Measurements from ENCODE around the gene DESI1.
"Not testable (repeated sequence)": the region's sequence is repeated elsewhere in the genome, so short reads cannot be mapped to it uniquely, and the experiment has no call there.

DESI1 gene

DNA sequence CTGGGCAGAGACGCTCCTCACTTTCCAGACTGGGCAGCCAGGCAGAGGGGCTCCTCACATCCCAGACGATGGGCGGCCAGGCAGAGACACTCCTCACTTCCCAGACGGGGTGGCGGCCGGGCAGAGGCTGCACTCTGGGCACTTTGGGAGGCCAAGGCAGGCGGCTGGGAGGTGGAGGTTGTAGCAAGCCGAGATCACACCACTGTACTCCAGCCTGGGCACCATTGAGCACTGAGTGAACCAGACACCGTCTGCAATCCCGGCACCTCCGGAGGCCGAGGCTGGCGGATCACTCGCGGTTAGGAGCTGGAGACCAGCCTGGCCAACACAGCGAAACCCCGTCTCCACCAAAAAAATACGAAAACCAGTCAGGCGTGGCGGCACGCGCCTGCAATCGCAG is 10.8 kb upstream of the DESI1 start:
- FAIRE-seq: not testable (repeated sequence)

DNA sequence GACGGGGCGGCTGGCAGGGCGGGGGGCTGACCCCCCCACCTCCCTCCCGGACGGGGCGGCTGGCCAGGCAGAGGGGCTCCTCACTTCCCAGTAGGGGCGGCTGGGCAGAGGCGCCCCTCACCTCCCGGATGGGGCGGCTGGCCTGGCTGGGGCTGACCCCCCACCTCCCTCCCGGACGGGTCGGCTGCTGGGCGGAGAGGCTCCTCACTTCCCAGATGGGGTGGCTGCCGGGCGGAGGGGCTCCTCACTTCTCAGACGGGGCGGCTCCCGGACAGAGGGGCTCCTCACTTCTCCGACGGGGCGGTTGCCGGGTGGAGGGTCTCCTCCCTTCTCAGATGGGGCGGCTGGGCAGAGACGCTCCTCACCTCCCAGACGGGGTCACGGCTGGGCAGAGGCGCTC is 10.3 kb upstream of the DESI1 start:
- FAIRE-seq: not testable (repeated sequence)

DNA sequence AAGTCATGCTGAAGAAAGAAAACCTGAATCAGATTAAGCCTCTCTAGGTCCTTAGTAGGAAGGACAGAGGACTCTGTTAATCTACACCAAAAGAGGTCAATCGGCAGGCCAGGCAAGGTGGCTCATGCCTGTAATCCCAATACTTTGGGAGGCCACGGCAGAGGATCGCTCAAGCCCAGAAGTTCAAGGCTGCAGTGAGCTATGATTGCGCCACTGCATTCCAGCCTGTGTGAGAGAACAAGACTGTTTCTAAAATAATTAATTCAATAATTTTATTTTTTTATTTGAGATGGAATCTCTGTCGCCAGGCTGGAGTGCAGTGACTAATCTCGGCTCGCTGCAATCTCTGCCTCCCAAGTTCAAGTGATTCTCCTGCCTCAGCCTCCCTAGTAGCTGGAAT is 4.7 kb upstream of the DESI1 start:
- FAIRE-seq: no peak

DNA sequence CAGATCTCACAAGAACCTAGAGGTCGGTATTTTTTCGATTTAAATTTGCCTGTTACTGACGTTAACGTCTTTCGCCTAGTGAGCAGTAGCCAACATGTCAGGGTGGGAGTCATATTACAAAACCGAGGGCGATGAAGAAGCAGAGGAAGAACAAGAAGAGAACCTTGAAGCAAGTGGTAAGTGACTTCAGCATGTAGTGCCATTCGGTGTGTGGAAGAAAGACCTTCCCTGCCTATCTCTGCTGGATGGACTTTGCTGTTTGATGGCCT is 1.0 kb upstream of the DESI1 start:
- FAIRE-seq: no peak

DNA sequence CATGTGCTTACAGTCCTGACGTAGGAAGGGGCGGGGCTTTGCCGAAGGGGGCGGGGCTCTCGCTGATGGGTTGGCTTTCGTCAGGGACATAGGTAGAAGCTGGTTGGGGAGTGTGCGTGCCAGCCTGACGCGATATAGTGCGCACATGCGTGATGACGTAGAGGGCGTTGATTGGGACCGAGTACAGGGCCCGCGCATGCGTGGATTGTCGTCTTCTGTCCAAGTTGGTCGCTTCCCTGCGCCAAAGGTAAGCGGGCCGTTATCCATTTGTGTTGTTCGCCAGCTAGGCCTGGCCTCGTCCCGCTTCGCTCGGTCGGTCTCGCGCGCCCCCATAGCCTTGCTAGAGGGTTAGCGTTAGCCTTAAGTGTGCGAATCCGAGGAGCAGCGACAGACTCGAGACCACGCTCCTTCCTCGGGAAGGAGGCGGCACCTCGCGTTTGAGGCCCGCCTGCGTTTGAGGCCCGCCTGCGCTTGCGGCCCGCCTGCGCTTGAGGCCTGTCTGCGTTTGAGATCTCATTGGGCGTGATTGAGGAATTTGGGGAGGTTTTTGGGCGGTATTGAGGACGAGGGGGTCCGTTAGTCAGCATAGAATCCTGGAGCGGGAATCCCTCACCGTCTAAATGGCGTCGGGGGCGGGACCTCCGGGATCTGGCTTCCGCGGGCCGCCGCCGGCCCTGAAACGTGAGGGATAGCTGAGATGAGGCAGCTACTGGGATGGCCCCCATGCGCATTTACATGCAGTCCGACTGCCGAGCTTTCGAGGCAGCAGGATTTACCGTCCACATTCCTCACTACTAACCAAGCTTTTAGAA is 462 bp upstream of the DESI1 start, which contains the start of gene XRCC6:
Gene XRCC6 (plus strand): TSS at position 197 of the 812 bp plus-strand sequence. CDS start 710 bp downstream, outside the sequence.
- FAIRE-seq: no peak

DNA sequence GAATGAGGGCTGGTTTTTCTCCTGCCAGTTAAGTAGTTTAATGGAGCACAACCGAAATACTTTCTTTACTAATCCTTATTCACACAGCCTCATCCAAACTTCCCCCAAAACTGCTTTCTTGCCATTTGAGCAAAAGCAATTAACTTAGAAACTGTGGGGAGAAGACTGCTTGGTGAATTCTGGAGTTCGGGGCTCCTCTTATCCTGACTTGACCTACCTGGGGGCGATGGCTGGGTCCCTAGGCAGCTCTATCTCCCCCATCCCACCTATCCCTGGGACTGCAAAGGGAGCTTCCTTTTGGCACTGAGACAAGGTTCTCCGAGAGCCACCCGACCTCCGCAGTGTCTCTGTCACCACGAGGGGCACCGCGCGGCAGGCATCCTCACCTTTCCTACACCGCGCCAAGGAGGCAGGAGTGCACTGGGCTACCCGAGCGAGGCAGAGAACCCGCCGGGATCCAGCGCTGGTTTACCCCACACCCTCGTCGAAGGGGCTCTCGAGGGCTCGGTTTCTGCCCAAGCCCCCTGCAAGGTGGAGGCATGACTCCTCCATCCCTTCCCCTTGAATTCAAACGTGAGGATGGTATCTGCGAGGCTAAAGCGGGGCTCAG is 759 bp downstream of the DESI1 start:
- no peak for FAIRE-seq

DNA sequence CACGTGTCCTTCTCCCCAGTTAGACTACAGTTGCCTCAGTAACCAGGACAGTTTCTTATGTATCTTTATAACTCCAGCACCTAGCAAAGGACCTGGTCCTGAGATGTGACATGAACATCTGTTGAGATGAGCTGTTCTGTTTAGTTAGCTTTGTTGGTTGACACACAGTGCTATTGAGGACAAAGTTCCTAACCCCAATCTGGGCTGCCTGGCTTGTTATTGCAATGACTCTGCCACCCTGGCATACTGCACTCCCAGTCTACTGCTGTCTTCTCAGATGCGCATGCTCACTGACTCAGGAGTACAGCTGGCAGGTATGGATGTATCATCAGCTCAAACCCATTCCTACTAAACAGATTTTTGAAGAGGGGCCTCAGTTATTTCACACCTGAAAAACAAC is 7.4 kb downstream of the DESI1 start:
- no peak for FAIRE-seq

DNA sequence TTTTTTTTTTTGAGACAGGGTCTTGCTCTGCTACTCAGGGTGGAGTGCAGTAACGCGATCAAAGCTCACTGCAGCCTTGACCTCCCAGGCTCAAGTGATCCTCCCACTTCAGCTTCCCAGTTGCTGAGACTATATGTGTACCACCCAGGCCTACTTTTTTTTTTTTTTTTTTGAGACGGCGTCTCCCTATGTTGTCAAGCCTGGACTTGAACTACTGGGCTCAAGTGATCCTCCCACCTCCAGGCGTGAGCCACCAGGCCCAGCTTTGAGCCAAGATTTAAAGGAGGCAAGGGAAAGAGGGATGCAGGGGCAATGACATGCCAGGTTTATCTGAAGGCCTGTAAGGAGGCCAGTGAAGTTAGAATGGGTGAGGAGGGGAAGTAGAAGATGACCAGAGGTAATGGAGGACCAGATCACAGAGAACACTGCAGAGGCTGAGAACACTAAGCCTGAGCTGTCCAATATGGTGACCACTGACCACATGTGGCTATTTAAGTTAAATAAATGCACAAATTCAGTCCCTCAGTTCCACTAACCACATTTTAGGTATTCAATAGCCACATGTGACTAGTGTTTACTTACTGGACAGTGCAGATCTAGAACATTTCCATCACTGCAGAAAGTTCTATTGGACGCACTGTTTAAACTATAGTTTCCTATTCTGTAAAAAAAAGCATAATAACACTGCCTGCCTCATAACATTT is 8.1 kb downstream of the DESI1 start:
- FAIRE-seq: no peak

DNA sequence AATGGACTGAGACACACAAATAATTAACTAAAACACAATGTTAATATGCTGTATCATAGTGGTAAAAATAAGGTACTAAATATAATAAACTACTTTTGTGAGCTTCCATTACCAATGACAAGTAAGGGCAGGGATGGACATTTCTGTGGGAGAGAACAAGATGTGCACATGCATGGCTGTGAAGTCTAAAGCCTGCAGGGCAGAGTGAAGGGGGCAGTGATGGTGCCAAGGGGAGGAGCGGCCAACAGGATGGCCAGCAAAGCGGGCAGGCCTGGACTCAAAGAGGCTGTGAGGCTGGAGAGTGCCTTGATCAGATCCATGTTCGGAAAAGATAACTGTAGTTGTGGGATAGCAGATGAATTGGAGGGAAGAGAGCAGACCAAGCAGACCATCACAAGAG is 12.5 kb downstream of the DESI1 start:
- no peak for FAIRE-seq

DNA sequence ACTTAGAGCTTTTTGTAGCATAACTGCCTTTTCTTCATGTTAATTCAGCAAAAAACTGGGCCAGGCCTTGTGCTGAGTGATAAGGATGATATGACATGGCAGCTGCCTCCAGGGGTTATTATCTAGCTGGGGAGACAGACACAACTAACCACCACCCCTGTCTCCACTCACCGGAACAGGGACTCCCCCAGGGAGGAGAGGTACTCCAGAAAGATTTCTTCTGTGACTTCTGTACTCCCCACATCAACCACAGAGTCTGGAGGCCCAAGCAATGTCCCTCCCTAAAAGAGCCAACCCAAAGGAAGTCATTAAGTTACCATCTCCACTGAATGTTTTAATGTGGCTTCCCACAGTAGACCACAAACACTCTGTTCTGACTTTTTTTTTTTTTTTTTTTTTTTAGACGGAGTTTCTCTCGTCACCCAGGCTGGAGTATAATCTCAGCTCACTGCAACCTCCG is 16.9 kb downstream of the DESI1 start:
- FAIRE-seq: no peak

DNA sequence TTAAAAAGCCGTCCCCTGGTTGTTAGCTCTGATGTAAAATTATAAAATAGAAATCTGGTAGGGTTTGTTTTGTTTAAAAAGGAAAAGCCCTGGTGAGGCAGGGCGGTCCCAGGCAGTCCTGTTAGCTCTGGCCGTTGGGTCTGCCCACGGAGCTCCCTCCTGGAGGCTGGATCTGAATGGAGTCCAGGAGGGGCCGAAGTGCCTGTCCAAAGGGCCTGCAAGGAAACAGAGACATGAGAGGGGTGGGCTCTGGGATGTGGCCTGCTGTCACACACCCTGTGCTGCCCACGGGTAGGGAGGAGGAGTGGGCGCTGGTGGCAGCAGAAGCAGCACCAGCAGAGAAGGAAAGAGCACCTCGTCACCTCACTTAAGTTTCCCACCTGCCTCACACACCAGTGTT is 19.9 kb downstream of the DESI1 start:
- no peak for FAIRE-seq

DNA sequence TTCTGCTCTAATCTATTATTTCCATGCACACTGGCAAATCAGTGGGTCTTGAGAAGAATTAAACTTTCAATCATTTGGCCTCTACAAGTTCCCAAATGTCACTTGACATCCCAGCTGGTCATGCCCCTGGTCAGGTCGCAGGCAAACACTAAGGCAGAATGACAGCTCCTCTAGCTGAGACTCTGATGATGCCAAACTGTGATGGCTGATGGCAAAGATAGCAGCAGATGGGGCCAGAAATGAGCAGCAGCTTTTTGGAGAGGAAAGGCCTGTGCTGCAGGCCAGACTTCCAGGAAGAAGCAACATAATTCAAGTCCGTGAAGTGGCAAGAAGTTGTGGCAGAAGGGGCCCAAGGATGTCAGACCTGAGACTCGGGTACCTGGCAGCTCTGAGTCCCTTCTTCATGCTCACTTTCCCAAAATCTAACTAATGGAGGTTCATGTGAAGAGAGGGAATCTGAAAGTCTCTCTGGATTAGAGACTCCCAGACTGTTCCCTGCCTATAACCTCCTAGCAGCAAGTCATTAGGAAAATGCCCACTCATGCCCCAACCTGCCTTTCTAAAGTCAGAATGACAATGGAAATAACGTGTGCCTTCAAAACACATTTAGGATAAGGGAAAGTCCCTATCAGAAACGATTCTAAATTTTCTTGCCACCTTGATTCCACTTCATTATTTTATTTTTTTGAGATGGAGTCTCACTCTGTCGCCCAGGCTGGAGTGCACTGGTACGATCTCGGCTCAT is 21.8 kb downstream of the DESI1 start:
- no peak for FAIRE-seq

DNA sequence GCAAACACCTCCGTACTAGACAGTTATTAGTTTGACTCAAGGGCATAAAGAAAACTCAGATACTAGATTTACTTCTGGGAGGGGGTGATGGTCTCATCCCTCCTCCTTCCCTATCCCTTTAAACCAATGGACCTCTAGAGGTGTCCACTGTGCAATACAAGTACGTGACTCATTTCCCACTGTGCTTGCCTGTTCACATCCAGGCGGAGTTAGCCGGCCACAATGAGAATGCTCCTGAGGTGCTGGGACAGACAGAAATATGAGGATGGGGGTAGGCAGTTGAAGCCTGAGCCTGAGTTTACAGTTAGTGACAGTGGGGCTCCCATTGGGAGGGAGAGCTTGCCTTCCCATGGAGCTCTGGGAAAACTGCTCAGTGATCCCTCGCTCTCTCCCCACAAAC is 22.8 kb downstream of the DESI1 start:
- FAIRE-seq: no peak

DNA sequence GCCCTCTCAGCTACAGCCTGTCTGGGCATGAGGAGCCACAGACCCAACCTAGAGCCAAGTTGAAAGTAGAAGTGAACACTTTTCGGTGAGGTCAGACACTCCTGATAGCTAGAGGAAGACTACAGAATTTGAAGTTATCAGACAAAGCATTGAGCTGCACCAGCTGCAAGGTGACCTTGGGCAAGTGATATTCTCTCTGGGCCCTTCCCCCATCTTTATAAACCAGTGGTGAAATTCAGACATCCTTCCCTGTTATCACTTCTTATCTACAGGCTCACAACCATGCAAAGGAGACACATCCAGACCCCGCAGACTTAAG is 23.2 kb downstream of the DESI1 start:
- no peak for FAIRE-seq

DNA sequence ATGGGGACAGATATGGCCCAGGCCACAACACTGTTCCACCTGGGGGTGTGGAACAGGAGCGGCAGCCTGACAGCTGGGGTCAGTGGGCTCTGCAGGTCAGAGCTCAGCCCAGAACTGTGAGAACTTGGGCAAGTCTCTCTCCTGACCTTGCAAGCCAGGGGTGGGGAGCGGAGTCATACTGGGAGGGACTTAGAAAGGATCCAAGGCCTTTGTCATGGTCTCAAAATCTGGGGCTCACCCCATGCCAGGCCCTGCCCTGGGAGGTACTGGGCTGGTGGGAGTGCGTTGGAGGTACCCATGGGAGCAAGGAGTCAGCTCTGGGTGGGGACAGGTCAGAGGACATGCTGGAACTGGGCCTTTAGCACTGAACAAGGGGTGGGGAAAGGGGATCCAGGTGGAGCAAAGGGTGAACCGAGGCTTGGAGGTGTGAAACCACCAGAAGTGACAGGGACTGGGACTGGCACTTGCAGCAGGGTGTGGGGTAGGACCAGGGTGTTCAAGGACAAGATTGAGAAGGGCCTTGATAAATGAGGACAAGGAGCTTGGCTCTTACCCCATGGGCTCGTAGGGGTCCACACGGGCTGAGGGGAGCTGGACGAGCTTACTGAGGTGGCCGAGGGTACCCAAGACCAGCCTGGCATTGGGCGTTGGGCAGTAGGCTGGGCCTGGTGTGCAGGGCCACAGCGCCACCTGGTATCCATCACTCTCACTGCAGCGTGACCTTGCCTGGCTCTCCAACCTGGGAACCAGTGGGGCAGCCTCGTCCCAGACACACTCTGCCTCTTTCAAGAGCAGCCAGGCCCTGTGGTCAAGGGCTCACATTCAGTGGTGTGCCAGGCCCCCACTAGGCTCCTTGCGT is 23.8 kb downstream of the DESI1 start:
- FAIRE-seq: no peak

DNA sequence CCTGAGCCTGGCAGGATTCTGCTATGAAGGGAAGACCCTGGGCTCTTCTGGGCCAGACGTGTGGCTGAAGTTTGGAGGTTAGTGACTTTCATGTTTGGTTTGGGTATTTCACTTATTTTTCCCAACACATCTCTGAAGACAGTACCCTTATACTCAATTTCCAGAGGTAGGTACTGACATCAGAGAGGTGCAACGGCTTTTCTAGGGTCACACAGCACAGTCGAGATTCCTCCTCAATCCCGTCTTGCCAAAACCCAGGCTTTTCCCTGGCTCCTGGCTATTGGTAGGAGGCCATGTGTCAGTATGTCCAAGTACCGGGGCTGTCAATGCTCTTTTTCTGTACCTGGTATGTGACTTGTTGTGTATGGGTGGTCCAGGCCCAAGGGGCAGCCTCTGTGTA is 25.1 kb downstream of the DESI1 start:
- no peak for FAIRE-seq

DNA sequence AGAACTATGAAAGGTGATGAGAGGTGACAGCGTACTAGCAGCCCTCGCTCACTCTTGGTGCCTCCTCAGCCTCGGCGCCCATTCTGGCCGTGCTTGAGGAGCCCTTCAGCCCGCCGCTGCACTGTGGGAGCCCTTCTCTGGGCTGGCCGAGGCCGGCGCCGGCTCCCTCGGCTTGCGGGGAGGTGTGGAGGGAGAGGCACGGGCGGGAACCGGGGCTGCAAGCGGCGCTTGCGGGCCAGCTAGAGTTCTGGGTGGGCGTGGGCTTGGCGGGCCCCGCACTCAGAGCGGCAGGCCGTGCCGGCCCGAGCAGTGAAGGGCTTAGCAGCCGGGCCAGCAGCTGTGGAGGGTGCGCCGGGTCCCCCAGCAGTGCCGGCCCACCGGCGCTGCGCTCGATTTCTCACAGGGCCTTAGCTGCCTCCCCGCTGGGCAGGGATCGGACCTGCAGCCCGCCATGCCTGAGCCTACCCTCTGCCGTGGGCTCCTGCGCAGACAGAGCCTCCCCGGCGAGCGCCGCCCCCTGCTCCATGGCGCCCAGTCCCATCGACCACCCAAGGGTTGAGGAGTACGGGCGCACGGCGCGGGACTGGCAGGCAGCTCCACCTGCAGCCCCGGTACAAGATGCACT is 27.4 kb downstream of the DESI1 start:
- FAIRE-seq: not testable (repeated sequence)

DNA sequence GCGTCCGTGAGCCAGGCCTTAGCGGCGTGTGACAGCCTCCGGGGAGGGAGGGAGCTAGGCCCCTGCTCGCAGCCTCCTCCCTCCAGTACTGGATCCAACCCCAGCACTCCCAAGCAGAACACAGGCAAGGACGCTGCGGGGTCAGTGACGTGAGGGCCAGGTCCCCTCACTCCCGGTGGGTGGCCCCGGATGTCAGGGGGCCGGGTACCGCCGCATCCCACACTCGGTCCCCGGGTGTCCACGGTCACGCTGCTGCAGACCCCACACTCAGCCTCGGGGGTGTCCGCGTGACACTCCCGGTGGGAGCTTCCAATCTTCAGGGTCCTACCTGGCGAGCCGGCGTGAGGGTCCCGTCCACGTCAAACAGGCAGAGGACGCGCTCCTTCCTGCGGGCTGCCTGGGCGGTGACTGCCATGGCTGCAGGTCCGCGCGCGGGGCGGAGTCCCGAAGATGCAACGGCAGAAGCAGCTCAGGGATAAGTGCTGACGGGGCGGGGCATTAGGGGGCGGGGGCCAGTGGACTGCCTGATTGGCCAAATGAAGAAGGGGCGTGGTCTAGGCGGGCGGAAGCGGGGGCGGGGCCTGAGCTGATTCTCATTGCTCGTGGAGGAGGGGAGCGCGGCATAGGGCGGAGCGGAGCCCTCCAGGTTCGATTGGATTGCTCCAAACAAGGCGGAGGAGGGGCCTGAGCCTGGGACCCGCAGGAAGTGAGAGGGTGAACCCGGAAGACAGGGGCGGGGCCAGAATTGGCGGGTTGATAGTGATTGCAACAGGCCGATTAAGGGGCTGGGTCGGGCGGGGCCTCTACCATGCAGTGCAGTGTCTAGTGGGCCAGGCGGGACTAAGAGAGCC is 31.2 kb downstream of the DESI1 start, which contains the start of gene PMM1:
Gene PMM1 (minus strand): TSS at position 450 of the 851 bp plus-strand sequence. CDS start 35 bp downstream, at position 415.
- FAIRE-seq: peak; percentile 5

DNA sequence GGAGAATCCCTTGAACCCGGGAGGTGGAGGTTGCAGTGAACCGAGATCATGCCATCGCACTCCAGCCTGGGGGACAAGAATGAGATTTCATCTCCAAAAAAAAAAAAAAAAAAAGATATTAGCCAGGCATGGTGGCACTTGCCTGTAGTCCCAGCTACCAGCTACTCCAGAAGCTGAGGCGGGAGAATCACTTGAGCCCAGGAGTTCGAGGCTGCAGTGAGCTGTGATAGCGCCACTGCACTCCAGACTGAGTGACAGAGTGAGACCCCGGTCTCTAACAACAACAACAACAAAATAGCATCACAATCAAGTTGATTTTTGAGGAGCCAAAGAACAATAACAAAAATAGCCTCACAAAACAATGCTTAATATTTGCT is 33.5 kb downstream of the DESI1 start:
- no peak for FAIRE-seq

DNA sequence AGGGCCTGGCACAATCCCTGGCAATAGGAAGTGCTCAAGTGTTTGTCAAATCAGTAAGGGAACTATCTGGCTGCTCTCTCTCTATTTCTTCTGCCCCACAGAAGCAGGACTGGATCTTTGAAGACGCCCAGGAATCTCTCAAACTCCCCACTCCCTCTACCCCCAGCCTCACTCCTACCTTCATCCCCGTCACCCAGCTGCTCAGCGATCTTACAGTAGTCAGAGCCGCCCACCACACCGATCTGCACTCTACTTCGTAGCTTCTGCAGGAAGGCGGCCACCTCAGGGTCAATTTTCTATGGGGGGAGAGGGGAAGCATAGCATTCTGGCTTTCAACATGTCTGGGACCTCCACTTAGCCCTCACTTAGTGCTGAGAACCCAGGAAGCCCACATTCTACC is 34.9 kb downstream of the DESI1 start:
- FAIRE-seq: no peak

DNA sequence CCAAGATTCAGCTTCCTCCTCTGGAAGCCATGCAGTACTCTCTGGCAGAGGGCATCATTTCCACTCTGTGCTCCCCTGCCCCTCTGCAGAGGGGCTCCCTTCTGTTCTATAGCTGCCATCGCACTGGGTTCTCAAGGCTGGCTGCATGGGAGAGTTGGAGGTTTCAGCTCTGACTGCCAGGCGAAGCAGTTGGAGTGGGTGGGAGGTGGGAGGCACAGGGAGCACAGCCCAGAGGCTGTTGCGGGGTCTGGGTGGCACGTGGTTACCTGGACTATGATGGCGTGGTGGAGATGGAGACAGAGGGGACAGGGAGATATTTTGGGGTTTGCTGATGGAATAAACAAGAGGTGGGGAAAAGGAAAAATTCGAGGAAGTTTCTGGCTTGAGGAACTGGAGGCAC is 36.0 kb downstream of the DESI1 start:
- FAIRE-seq: no peak

Measured in islet of Langerhans (tissue), 1 donor.